Transverse colon (tissue), 4 donors: Measurements from ENCODE around the gene GAP43.

Experiments
- POLR2A ChIP-seq: fragments of 450-650 bp; IDR thresholded peaks from one replicate; pipeline ENCODE4 v1.6.1; 2016; ENCODE audit warnings: antibody characterized with exemption, mild to moderate bottlenecking, moderate library complexity
- POLR2AphosphoS5 ChIP-seq, 3 donors: sonication (generic); formaldehyde crosslinking; IDR thresholded peaks; one replicate each; pipeline ENCODE4 v1.6.1; 2016; ENCODE audit warnings: antibody characterized with exemption in 3 of 3
- TF ChIP-seq, protein P1 (sequence below), 5 experiments: fragments of 200-600 bp in 3 of 5; fragments of 450-650 bp in 2 of 5; sonication (generic) in 3 of 5; IDR thresholded peaks; 1 replicate in 2 of 5; 2 replicates in 3 of 5; pipeline ENCODE4 v1.5.1; 2016 to 2017; ENCODE audit warnings: antibody characterized with exemption in 5 of 5, inconsistent platforms in 3 of 5, mild to moderate bottlenecking in 2 of 5, moderate library complexity in 1 of 5

DNA sequence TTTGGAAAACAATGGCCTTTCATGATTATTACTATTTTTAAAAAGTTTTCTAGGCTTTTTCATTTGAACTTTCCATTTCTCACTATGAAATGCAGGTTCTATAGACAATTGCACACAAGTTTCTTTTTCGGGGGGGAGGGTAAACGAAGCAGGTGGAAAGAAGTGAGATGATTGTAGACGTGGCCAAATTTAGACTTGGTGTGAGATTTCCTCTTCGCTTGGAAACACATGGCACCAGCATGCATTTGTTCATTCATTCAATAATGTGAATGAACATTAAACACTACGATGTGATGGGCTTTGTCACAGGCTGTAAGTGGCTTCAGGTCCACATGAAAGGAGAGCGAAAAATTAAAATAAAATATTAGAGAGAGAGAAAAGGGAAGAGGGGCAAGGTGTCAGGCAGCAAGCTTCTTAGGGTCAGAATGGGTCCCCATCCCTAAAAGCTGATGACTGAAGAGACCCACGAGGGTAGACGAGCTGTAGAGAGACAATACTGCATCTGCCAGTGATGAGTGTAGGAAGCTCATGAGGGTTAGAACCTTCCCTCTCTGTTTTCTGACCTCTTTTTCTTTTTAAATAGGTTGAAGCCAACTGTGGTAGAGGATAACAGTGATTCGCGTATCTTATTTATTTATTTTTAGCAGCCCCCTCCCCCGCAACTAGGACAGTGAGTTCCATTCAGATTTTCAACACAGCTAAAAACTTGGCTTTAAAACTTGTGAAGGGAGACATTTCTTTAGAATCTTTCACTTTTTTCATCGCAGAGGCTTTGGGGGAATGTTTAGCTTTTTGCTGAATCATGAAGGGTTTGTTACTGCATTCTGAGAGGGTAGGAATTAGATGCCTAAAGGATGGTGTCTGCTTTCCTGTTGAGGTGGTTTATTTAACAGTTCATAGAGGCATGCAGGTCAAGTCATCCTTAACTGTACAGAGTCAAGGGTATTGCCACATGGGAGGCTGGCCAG is 36.2 kb downstream of the GAP43 start:
- TF ChIP-seq, protein P1, sequence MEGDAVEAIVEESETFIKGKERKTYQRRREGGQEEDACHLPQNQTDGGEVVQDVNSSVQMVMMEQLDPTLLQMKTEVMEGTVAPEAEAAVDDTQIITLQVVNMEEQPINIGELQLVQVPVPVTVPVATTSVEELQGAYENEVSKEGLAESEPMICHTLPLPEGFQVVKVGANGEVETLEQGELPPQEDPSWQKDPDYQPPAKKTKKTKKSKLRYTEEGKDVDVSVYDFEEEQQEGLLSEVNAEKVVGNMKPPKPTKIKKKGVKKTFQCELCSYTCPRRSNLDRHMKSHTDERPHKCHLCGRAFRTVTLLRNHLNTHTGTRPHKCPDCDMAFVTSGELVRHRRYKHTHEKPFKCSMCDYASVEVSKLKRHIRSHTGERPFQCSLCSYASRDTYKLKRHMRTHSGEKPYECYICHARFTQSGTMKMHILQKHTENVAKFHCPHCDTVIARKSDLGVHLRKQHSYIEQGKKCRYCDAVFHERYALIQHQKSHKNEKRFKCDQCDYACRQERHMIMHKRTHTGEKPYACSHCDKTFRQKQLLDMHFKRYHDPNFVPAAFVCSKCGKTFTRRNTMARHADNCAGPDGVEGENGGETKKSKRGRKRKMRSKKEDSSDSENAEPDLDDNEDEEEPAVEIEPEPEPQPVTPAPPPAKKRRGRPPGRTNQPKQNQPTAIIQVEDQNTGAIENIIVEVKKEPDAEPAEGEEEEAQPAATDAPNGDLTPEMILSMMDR (IDR thresholded peaks at IDR 0.05), result no peak
- no peak for TF ChIP-seq POLR2A
- TF ChIP-seq POLR2AphosphoS5 (IDR thresholded peaks at IDR 0.05), result no peak
